ENCODE data around the gene DIS3L2. TPM values are rescaled to one million over a fixed set of nuclear protein-coding genes. Genes with fewer than 3 reads are reported as not detected.

Gene DIS3L2
- total and polyA plus RNA-seq, 2 experiments from 2014 or later = 15.2 to 25.3 TPM

- Histone ChIP-seq H3K36me3 (ENCODE audit: insufficient read depth) (no peaks in the 10 kb centered on the region), H3F3A (replicated peaks; ENCODE audit: low read depth) (no peaks in the 10 kb centered on the region), H3K4me3 (no peak overlapping the region), H3K27me3 (ENCODE audit: insufficient read depth) (no peaks in the 10 kb centered on the region), H3K27ac (ENCODE audit: low read depth) (no peak overlapping the region), H3K4me1 (ENCODE audit: insufficient read depth) (peaks cover 5% of the 10 kb centered on the region; the same call in 1 of the 2 replicates), H2AFZ (no peak overlapping the region), H4K20me1 (replicated peaks; ENCODE audit: insufficient read depth) (no peaks in the 10 kb centered on the region; the same call in 1 of the 2 replicates), H3K9me2 (ENCODE audit: insufficient read depth) (no peaks in the 10 kb centered on the region), H3K79me2 (replicated peaks; ENCODE audit: insufficient read depth) (no peaks in the 10 kb centered on the region), H3K4me2 (no peak overlapping the region)
- H3K4me3 Mint-ChIP-seq = no peak overlapping the region
- no peak for ATAC-seq
- no peaks in the 10 kb centered on the region for H3K36me3 Mint-ChIP-seq (ENCODE audit: low read depth)
- no peak for DNase-seq (ENCODE audit: low spot score)
- peaks cover 2% of the 10 kb centered on the region for H3K27me3 Mint-ChIP-seq (ENCODE audit: insufficient read depth, low read depth, poor library complexity)
- TF ChIP-seq EZH2 (IDR thresholded peaks at IDR 0.05; ENCODE audit: low read depth, unreplicated experiment) = no peak
- peaks cover 4% of the 10 kb centered on the region; the same call in 2 of the 3 replicates for H3K4me1 Mint-ChIP-seq
- H3K9me3 Mint-ChIP-seq = no peaks in the 10 kb centered on the region
- H3K27ac Mint-ChIP-seq = no peak overlapping the region
Measured at GRCh38 chr2:232043966-232044365, 82.5 kb downstream of the DIS3L2 start.

DNA sequence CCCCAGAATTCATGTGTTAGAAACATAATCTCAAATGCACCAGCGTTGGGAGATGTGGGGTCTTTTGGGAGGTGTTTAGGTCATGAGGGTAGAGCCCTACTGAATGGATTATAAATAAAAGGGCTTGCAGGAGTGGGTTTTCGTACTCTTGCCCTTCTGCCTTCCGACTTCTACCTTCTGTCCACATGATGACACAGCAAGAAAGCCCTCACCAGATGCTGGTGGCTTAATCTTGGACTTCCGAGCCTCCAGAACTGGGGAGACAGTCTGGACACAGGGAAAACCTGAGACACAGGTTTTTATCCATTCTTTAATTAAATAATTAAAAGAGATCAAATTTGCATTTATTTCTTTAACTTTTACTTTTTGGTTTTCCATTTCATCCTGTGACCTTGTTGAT lies 87.8 kb downstream of the DIS3L2 start:
- Mint-ChIP-seq H3K27ac (no peak overlapping the region), H3K4me1 (peaks cover 18% of the 10 kb centered on the region), H3K9me3 (no peaks in the 10 kb centered on the region), H3K4me3 (no peak overlapping the region), H3K27me3 (ENCODE audit: insufficient read depth, low read depth, poor library complexity) (peaks cover 5% of the 10 kb centered on the region), H3K36me3 (ENCODE audit: low read depth) (no peaks in the 10 kb centered on the region)
- no peaks in the 10 kb centered on the region for H3K27me3 ChIP-seq (ENCODE audit: insufficient read depth)
- TF ChIP-seq EZH2phosphoT487 (IDR thresholded peaks at IDR 0.05; ENCODE audit: unreplicated experiment) (no peak), ZNF331 (CRISPR knock-in tag; IDR thresholded peaks at IDR 0.05; ENCODE audit: low read depth) (no peak), STAT1 (IDR thresholded peaks at IDR 0.05; ENCODE audit: unreplicated experiment) (no peak), CTCF (conservative IDR thresholded peaks at IDR 0.05; ENCODE audit: low read depth in 2 of 2) (no peak), EZH2 (IDR thresholded peaks at IDR 0.05; ENCODE audit: low read depth, unreplicated experiment) (no peak), JUNB (IDR thresholded peaks at IDR 0.05; ENCODE audit: unreplicated experiment) (no peak), ZNF114 (CRISPR knock-in tag; IDR thresholded peaks at IDR 0.05) (no peak), CREB1 (CRISPR knock-in tag; IDR thresholded peaks at IDR 0.05; ENCODE audit: low read depth) (no peak)
- TF ChIP-seq, protein P1, sequence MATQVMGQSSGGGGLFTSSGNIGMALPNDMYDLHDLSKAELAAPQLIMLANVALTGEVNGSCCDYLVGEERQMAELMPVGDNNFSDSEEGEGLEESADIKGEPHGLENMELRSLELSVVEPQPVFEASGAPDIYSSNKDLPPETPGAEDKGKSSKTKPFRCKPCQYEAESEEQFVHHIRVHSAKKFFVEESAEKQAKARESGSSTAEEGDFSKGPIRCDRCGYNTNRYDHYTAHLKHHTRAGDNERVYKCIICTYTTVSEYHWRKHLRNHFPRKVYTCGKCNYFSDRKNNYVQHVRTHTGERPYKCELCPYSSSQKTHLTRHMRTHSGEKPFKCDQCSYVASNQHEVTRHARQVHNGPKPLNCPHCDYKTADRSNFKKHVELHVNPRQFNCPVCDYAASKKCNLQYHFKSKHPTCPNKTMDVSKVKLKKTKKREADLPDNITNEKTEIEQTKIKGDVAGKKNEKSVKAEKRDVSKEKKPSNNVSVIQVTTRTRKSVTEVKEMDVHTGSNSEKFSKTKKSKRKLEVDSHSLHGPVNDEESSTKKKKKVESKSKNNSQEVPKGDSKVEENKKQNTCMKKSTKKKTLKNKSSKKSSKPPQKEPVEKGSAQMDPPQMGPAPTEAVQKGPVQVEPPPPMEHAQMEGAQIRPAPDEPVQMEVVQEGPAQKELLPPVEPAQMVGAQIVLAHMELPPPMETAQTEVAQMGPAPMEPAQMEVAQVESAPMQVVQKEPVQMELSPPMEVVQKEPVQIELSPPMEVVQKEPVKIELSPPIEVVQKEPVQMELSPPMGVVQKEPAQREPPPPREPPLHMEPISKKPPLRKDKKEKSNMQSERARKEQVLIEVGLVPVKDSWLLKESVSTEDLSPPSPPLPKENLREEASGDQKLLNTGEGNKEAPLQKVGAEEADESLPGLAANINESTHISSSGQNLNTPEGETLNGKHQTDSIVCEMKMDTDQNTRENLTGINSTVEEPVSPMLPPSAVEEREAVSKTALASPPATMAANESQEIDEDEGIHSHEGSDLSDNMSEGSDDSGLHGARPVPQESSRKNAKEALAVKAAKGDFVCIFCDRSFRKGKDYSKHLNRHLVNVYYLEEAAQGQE (IDR thresholded peaks at IDR 0.05; ENCODE audit: unreplicated experiment) = no peak
- no peaks in the 10 kb centered on the region; the same call in 1 of the 2 replicates for H4K20me1 ChIP-seq (replicated peaks; ENCODE audit: insufficient read depth)
- H3K4me2 ChIP-seq = no peak overlapping the region
- no peak overlapping the region for H3K27ac ChIP-seq (ENCODE audit: low read depth)
- ATAC-seq (no peak), DNase-seq (ENCODE audit: low spot score) (no peak)
- no peaks in the 10 kb centered on the region for H3K9me2 ChIP-seq (ENCODE audit: insufficient read depth)
- no peaks in the 10 kb centered on the region for H3K36me3 ChIP-seq (ENCODE audit: insufficient read depth)
- H2AFZ ChIP-seq = no peak overlapping the region
- H3K4me1 ChIP-seq (ENCODE audit: insufficient read depth) = peaks cover 24% of the 10 kb centered on the region
- H3K4me3 ChIP-seq = no peak overlapping the region
- 0 out of 2 replicates have a peak, but pooled peaks cover 5% of the 10 kb centered on the region for H3K79me2 ChIP-seq (replicated peaks; ENCODE audit: insufficient read depth)
- H3F3A ChIP-seq (replicated peaks; ENCODE audit: low read depth) = no peaks in the 10 kb centered on the region
